ENCODE measurements around the gene TRIM8.

TRIM8 gene

DNA sequence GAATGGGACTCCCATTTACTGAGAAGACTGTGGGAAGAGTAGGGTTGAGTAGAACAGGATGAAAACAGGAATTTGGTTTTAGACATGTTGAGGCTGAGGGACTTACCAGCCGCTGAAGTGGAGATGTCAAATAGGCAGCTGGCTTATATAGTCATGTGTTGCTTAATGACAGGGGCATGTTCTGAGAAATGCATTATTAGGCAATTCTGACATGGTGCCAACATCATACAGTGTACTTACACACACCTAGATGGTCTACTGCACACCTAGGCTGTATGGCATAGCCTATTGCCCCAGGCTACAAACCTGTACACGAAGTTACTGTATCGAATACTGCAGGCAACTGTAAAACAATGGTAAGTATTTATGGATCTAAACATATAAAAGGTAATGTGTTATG, 52.5 kb downstream of the TRIM8 start:
- Histone ChIP-seq H3K4me2 (ENCODE audit: low read length) (no peak overlapping the region), H4K20me1 (ENCODE audit: control insufficient read depth, insufficient read depth, low read depth, low read length) (no peaks in the 10 kb centered on the region), H3K4me1 (ENCODE audit: control insufficient read depth, low read length) (no peaks in the 10 kb centered on the region), H3K27me3 (ENCODE audit: control insufficient read depth, low read length) (no peaks in the 10 kb centered on the region), H3F3A (ENCODE audit: control insufficient read depth, insufficient read depth) (no peaks in the 10 kb centered on the region), H3K79me2 (ENCODE audit: control insufficient read depth, low read length) (no peaks in the 10 kb centered on the region), H3K36me3 (ENCODE audit: control insufficient read depth, low read length) (peaks cover 33% of the 10 kb centered on the region), H3K9me3 (ENCODE audit: control insufficient read depth, insufficient read depth, low read length) (no peaks in the 10 kb centered on the region), H3K27ac (ENCODE audit: low read depth, low read length) (no peak overlapping the region), H3K4me3 (ENCODE audit: low read length) (no peak overlapping the region), H3K9me2 (replicated peaks; ENCODE audit: control insufficient read depth, low read length) (no peaks in the 10 kb centered on the region)
- TF ChIP-seq, protein P1, sequence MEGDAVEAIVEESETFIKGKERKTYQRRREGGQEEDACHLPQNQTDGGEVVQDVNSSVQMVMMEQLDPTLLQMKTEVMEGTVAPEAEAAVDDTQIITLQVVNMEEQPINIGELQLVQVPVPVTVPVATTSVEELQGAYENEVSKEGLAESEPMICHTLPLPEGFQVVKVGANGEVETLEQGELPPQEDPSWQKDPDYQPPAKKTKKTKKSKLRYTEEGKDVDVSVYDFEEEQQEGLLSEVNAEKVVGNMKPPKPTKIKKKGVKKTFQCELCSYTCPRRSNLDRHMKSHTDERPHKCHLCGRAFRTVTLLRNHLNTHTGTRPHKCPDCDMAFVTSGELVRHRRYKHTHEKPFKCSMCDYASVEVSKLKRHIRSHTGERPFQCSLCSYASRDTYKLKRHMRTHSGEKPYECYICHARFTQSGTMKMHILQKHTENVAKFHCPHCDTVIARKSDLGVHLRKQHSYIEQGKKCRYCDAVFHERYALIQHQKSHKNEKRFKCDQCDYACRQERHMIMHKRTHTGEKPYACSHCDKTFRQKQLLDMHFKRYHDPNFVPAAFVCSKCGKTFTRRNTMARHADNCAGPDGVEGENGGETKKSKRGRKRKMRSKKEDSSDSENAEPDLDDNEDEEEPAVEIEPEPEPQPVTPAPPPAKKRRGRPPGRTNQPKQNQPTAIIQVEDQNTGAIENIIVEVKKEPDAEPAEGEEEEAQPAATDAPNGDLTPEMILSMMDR (IDR thresholded peaks at IDR 0.05; ENCODE audit: low read depth, low read length, poor library complexity, severe bottlenecking) = no peak
- TF ChIP-seq EZH2phosphoT487 (IDR thresholded peaks at IDR 0.05; ENCODE audit: borderline replicate concordance, low read length) = no peak

DNA sequence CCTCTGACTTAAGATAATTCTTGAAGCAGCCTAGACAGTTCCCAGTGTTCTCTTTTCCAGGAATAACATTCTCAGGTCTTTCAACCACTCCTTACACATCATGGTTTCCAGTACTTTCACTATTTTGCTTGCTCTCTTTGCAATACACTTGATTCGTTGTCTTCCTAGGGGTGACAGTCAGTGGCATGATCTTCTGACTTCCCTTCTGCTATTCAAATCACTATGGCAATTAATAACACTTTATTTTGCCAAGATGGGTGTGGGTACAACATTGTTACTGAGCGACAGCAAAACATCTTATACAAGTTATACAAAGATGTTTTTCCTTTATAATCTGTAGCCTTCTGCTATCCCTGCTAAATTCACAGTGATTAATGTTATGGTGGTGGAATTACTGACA, 54.6 kb downstream of the TRIM8 start:
- no peaks in the 10 kb centered on the region for H3K9me3 ChIP-seq (ENCODE audit: control insufficient read depth, insufficient read depth, low read length)
- TF ChIP-seq, protein P1 (IDR thresholded peaks at IDR 0.05; ENCODE audit: low read depth, low read length, poor library complexity, severe bottlenecking) = no peak
- TF ChIP-seq EZH2phosphoT487 (IDR thresholded peaks at IDR 0.05; ENCODE audit: borderline replicate concordance, low read length) = no peak
- peaks cover 35% of the 10 kb centered on the region for H3K36me3 ChIP-seq (ENCODE audit: control insufficient read depth, low read length)
- H3K9me2 ChIP-seq (replicated peaks; ENCODE audit: control insufficient read depth, low read length) = no peaks in the 10 kb centered on the region
- H3K4me1 ChIP-seq (ENCODE audit: control insufficient read depth, low read length) = no peaks in the 10 kb centered on the region
- 0 out of 2 replicates have a peak, but pooled peaks cover 3% of the 10 kb centered on the region for H3F3A ChIP-seq (ENCODE audit: control insufficient read depth, insufficient read depth)
- H3K4me2 ChIP-seq (ENCODE audit: low read length) = no peak overlapping the region
- no peaks in the 10 kb centered on the region for H3K79me2 ChIP-seq (ENCODE audit: control insufficient read depth, low read length)
- no peaks in the 10 kb centered on the region for H4K20me1 ChIP-seq (ENCODE audit: control insufficient read depth, insufficient read depth, low read depth, low read length)
- no peak overlapping the region for H3K27ac ChIP-seq (ENCODE audit: low read depth, low read length)
- H3K27me3 ChIP-seq (ENCODE audit: control insufficient read depth, low read length) = no peaks in the 10 kb centered on the region
- H3K4me3 ChIP-seq (ENCODE audit: low read length) = no peak overlapping the region

DNA sequence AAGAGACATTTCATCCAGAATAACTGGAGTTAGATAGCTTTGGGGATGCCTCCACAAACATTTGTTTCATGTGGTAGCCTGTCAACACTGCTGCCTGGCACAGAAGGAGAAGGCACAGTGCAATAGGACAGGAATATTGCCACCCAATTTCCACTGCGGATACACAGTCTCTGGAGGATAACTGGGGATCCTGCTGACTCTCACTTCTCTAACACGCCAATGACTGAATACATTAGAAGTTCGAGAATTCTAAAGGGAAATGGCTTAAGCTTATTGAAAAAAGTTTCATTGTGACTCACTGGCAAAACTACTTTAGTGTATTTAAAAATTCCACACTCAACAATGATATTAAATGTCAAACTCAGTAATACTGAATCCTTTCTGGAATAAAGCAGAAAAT, 57.0 kb downstream of the TRIM8 start:
- Histone ChIP-seq H3K27me3 (ENCODE audit: control insufficient read depth, low read length) (no peaks in the 10 kb centered on the region), H4K20me1 (ENCODE audit: control insufficient read depth, insufficient read depth, low read depth, low read length) (no peaks in the 10 kb centered on the region), H3F3A (ENCODE audit: control insufficient read depth, insufficient read depth) (0 out of 2 replicates have a peak, but pooled peaks cover 3% of the 10 kb centered on the region), H3K4me3 (ENCODE audit: low read length) (no peak overlapping the region), H3K36me3 (ENCODE audit: control insufficient read depth, low read length) (peaks cover 37% of the 10 kb centered on the region), H3K4me1 (ENCODE audit: control insufficient read depth, low read length) (peaks cover 14% of the 10 kb centered on the region), H3K27ac (ENCODE audit: low read depth, low read length) (no peak overlapping the region), H3K79me2 (ENCODE audit: control insufficient read depth, low read length) (peaks cover 14% of the 10 kb centered on the region), H3K9me3 (ENCODE audit: control insufficient read depth, insufficient read depth, low read length) (no peaks in the 10 kb centered on the region), H3K9me2 (replicated peaks; ENCODE audit: control insufficient read depth, low read length) (no peaks in the 10 kb centered on the region), H3K4me2 (ENCODE audit: low read length) (no peak overlapping the region)
- TF ChIP-seq, protein P1 (IDR thresholded peaks at IDR 0.05; ENCODE audit: low read depth, low read length, poor library complexity, severe bottlenecking) = no peak
- TF ChIP-seq EZH2phosphoT487 (IDR thresholded peaks at IDR 0.05; ENCODE audit: borderline replicate concordance, low read length) = no peak
